Measurements from ENCODE around the gene ITGAL.
"Not testable (repeated sequence)": the region's sequence is repeated elsewhere in the genome, so short reads cannot be mapped to it uniquely, and the experiment has no call there.

ITGAL gene

DNA sequence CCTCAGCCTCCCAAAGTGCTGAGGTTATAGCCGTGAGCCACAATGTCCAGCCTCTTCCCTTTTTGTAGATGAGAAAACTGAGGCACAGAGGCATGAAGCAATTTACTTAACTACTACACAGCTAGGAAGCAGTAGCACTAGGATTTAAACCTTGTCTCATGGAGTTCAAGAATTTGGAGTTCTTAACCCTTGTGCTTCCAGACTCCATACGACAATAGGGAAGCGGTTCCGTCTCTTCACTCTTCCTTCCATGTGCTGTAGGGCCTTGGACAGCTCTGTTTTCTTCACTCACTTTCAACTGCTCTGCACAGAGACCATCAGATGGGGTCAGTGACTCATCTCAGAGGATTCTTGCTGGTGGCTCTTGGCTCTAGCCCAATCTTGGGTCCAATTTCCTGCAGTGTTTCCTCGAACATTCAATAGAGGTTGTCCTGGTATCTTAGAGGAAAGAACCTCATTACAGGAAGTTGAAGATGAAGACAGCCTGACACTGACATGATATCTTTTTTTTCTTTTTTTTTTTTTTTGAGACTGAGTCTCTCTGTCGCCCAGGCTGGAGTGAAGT is 19.3 kb downstream of the ITGAL start:
- DNase-seq (ENCODE audit: low read depth): peak; percentile 79

DNA sequence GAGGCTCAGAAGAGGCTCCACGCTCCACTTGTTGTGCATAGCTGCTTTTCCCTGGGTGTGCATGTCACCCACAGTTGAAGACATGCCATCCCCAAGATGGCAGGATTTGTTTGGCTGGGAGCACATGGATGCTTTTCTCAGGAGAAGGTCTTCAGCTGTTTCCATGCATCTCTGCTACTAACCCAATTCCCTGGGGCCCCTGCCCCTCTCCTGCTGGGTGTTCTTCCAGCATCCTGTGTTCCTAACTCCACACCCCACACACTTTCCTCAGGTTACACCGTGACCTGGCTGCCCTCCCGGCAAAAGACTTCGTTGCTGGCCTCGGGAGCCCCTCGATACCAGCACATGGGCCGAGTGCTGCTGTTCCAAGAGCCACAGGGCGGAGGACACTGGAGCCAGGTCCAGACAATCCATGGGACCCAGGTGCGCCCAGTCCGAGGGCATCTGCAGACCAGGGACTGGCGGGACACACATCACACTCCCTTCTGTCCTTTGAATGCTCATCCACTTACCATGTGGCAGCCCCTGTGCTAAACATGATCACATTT is 21.5 kb downstream of the ITGAL start:
- DNase-seq (ENCODE audit: low read depth): no peak

DNA sequence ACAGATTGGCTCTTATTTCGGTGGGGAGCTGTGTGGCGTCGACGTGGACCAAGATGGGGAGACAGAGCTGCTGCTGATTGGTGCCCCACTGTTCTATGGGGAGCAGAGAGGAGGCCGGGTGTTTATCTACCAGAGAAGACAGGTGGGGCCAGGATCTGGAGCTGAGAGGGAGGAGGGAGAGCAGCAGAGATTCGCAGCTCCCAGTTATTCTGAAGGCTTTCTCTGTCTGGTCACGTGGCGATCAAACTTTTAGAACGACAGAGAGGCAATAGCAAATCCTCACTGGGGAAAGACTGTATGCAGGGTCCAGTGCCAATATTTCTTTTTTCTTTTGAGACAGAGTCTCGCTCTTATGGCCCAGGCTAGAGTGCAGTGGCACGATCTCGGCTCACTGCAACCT is 22.2 kb downstream of the ITGAL start:
- DNase-seq (ENCODE audit: low read depth): no peak

DNA sequence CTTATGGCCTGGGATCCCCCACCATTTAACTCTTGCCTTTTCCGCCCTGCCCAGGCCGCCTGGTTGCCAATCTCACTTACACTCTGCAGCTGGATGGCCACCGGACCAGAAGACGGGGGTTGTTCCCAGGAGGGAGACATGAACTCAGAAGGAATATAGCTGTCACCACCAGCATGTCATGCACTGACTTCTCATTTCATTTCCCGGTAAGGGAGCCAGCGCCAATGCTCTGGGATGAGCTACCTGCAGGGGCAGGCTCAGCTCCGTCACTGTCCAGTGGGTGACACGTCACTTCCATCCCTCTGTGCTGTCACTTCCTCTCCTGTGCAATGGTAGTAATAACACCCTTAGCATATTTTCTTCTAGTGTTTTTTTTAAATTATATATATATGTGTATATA is 26.7 kb downstream of the ITGAL start:
- no peak for DNase-seq (ENCODE audit: low read depth)

DNA sequence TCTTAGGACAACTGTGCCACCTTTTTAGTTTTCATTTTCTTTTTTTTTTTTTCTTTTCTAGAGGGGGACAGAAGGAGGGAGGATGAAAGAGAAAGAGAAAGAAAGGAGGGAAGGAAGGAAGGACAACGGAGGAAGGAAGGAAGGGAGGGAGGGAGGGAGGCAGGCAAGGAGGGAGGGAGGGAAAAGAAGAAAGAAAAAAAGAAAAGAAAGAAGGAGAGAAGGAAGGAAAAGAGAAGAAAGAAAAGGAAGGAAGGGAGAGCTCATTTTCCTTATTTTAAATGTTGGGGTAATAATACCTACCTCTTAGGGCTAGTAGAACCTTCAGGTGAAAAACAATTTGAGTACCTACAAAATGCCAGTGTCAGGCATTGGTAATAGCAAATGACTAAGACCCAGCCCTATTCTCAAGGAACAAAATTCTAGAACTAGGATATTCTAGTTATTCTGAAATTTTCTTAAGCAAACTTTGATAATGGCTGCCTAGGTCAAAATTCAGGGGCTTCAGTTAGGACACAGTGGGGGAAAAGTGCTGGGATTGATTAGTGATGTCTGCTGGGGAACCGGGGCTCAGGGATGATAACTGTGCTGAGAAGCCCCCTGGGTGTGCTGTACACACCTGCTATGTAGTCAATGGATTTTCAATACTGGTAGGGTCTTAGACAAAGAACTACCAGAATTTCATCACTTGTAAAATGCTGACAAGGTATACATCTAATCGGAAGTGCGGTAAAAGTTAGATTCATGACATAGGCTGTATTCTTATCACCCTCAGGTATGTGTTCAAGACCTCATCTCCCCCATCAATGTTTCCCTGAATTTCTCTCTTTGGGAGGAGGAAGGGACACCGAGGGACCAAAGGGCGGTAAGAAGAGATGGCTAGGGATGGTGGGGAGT is 31.1 kb downstream of the ITGAL start:
- DNase-seq (ENCODE audit: low read depth): no peak

DNA sequence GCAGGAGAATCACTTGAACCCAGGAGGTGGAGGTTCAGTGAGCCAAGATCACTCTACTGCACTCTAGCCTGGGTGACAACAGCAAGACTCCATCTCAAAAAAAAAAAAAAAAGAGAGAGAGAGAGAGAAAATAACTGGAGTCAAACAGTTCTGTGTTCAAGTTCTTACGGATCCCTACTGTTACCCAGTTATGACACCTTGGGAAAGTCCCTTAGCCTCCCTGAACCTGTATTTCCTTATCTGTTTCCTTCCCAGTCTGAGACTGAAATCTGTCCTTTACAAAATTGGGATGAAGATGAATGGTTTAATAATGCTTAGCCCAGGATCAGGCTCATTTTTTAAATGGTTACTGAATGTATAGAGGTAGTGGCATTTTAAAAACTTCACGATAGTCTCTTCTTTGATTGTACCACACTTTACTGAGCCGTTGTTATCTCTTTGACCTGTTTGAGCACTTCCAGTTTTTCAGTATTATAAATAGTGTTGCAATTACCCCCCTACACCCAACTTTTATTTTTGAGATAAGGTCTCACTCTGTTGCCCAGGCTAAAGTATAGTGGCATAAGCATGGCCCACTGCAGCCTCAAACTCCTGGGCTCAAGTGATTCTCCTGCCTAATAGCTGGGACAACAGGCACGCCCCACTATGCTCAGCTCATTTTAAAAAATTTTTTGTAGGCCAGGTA is 36.7 kb downstream of the ITGAL start:
- no peak for DNase-seq (ENCODE audit: low read depth)

DNA sequence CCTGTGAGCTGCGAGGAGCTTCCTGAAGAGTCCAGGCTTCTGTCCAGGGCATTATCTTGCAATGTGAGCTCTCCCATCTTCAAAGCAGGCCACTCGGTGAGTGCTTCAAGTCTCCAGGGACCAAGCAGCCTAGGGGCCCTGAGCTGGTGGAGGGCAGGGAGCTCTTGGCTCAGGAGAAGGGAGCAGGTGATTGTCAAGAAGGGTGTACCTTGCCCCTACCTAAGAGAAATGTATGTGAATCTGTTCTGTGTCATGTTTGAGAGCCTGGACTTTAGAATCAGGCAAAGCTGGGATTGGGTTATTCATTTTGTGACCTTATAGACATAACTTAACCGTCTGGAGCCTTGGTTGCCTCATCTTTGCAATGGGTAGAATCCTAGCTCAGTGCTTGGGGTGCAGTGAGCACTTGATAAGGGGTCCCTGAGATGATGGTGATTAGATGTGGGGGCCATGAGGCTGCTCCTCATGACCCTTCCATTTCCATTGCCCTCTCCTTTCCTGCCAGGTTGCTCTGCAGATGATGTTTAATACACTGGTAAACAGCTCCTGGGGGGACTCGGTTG is 37.9 kb downstream of the ITGAL start:
- no peak for DNase-seq (ENCODE audit: low read depth)

DNA sequence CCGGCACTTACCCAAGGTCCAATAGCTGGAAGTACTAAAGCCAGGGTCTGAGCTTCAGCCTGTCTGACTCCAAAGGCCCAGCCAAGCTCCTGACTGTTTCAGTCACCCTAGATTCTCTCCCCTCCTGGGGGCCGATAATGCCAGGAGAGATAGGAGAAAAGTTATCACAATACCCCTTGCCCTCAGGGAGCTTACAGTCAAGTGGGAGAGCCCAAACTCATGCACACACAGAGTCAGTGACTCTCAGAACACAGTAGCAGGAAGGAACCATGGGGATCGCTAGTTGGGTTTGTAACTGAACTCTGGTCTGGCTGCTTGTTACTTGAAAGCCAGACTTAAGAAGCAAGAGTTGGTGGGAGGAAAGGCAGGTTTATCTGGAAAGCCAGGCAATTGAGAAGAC is 39.0 kb downstream of the ITGAL start:
- DNase-seq (ENCODE audit: low read depth): no peak

DNA sequence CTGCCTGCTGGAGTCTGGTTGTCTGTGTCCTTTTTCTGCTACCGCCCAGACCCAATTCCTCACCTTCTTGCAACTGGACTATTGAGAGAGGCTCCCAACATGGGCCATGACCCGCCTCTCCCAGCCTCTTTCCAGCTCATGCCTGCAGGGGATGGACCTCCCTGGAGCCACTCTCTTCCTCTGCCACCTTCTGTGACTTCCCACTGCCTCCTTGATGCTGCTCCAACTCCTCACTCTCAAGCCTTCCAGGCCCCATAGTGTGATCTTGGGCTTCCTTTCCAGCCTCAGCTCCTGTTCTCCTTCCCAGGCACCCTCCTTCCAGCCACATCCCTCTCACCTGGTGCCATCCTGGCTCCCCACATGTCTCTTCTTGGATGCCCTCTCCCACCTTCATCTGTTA is 42.7 kb downstream of the ITGAL start:
- no peak for DNase-seq (ENCODE audit: low read depth)

DNA sequence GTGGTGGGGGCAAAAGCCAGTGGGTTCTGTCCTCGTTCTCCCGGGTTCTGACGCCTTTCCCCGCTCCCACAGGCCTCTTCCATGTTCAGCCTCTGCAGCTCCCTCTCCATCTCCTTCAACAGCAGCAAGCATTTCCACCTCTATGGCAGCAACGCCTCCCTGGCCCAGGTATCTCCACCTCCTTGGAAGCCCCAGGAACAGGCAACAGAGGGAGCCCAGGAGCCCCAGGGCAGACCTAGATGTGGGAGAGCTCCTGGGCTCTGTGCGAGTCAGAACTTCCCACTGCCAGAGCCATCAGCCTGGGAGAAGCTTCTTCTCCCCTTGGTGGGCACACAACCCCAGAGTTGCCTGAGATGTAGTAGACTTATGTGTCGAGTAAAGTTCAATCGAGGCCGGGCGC is 46.0 kb downstream of the ITGAL start:
- DNase-seq (ENCODE audit: low read depth): no peak

DNA sequence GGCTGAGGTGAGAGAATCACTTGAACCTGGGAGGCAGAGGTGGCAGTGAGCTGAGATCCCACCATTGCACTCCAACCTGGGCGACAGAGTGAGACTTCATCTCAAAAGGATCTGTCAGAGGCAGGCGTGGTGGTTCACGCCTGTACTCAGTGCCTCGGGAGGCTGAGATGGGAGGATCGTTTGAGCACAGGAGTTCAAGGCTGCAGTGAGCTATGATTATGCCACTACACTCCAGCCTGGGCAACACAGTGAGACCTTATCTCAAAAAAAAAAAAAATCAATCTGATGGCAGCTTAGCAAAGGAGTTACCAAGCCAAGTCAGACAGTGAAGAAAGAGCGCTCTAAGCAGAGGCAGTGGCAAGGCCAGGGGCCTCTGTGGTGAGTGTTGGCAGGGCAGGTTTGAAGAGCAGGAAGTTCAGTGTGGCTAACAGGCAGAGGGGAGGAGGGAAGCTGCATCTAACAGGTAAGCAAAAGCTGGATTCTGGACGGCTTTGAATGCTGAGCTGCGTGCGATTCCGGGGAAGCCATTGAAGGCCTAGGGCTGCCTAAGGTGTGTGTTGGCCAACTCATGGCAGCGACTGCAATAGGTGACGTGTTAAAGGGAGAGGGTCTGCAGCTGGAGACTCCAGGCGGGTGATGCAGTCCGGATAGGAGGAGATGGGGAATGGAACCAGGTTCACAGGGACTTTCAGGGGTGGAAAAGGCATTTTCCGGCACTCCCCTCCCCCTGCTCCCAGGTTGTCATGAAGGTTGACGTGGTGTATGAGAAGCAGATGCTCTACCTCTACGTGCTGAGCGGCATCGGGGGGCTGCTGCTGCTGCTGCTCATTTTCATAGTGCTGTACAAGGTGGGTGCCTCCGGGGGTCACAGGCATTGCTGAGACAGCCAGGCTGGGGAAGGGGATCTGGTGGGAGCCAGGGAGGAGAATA is 46.8 kb downstream of the ITGAL start:
- DNase-seq (ENCODE audit: low read depth): no peak

DNA sequence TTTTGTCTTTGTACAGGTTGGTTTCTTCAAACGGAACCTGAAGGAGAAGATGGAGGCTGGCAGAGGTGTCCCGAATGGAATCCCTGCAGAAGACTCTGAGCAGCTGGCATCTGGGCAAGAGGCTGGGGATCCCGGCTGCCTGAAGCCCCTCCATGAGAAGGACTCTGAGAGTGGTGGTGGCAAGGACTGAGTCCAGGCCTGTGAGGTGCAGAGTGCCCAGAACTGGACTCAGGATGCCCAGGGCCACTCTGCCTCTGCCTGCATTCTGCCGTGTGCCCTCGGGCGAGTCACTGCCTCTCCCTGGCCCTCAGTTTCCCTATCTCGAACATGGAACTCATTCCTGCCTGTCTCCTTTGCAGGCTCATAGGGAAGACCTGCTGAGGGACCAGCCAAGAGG is 48.9 kb downstream of the ITGAL start:
- DNase-seq (ENCODE audit: low read depth): no peak

DNA sequence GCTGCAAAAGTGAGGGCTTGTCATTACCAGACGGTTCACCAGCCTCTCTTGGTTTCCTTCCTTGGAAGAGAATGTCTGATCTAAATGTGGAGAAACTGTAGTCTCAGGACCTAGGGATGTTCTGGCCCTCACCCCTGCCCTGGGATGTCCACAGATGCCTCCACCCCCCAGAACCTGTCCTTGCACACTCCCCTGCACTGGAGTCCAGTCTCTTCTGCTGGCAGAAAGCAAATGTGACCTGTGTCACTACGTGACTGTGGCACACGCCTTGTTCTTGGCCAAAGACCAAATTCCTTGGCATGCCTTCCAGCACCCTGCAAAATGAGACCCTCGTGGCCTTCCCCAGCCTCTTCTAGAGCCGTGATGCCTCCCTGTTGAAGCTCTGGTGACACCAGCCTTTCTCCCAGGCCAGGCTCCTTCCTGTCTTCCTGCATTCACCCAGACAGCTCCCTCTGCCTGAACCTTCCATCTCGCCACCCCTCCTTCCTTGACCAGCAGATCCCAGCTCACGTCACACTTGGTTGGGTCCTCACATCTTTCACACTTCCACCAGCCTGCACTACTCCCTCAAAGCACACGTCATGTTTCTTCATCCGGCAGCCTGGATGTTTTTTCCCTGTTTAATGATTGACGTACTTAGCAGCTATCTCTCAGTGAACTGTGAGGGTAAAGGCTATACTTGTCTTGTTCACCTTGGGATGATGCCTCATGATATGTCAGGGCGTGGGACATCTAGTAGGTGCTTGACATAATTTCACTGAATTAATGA is 49.5 kb downstream of the ITGAL start:
- DNase-seq (ENCODE audit: low read depth): no peak

DNA sequence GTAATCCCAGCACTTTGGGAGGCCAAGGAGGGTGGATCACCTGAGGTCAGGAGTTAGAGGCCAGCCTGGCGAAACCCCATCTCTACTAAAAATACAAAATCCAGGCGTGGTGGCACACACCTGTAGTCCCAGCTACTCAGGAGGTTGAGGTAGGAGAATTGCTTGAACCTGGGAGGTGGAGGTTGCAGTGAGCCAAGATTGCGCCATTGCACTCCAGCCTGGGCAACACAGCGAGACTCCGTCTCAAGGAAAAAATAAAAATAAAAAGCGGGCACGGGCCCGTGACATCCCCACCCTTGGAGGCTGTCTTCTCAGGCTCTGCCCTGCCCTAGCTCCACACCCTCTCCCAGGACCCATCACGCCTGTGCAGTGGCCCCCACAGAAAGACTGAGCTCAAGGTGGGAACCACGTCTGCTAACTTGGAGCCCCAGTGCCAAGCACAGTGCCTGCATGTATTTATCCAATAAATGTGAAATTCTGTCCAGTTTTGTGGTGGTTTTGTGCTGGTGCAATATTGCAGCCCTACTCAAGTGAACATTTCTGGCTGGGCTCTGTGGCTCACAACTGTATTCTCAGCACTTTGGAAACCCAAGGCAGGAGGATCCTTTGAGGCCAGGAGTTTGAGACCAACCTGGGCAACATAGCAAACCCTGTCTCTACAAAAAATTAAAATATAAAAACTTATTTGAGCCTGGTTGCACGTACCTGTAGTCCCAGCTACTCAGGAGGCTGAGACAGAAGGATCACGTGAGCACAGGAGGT is 50.3 kb downstream of the ITGAL start:
- not testable (repeated sequence) for DNase-seq (ENCODE audit: low read depth)

DNA sequence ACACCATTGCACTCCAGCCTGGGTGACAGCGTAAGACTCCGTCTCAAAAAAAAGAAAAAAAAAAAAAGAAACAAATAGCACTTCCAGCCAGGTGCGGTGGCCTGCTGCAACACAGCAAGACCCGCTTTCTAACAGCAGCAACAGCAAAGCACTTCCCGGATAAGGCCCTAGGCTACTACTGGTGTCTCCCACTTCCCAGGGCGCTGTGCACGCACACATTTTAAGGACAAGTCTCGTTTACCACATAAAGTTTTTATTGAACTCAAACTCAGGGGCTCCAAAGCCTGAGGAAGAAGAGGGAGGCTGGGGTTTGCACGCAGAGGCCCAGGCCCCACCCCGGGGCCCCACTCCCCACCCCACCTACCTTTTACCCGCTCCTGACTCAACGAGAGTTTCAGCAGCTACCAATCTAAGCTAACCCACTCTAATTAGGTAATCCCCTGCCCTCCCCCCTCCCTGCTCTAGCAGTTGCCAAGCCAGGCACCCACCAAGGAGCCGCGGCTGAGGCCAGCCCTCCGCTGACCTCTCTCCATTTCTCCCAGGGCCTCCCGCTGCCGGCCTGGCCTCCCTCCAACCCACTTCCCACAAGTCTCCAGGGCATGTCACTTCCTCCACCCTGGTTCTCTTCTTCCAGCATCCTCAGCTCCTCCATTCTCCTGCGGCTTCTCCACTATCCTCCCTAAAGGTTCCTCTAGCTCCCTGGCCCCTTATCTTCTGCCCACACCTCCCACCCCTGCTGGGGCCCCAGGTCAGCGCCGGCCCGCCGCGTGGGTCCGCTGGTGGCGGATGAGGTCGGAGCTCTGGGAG is 51.4 kb downstream of the ITGAL start:
- no peak for DNase-seq (ENCODE audit: low read depth)

DNA sequence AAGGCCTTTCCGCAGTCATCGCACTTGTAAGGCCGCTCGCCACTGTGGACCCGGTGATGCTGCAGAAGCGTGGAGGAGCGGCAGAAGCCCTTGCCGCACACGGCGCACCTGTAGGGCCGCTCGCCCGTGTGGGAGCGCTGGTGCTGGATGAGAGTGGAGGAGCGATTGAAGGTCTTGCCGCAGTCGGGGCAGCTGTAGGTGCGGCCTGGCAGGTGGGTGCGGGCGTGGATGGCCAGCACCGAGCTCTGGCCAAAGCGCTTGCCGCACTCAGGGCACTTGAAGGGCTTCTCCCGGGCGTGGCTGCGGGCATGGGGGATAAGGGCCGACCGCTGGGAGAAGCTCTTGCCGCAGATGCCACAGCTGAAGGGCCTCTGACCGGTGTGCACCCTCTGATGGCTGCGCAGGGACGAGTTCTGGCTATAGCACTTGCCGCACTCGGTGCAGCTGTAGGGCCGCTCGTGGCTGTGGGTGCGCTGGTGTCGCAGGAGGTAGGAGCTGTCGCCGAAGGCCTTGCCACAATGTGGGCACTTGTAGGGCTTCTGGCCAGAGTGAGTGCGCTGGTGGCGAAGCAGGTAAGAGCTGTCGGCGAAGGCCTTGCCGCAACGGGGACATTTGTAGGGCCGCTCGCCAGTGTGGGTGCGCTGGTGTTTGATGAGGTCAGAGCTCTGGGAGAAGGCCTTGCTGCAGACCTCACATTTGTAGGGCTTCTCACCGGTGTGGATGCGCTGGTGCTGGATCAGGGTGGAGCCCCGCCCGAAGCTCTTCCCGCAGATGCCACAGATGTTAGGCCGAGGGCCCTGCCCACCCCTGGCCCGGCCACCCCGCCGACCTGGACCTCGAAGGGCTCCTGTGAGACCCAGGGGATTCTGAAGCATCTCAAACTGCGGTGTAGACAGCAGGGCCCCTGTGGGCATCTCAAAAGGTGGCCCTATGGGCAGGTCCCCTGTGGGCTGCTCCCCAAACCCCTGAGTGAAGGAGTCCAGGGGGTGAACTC is 52.3 kb downstream of the ITGAL start:
- DNase-seq (ENCODE audit: low read depth): no peak

DNA sequence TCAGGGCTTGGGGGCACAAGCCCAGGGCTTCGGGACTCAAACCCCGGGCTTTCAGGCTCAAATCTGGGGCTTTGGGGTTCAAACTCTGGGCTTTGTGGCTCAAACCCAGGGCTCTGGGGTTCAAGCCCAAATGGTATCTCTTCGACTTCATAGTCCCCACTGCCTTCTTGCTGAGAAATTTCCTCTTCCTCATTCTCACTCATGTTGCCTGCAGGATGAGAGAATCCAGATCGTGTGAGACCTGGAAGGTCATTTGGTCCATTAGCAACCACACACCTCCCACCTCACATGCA is 53.2 kb downstream of the ITGAL start:
- no peak for DNase-seq (ENCODE audit: low read depth)

All from GM04504 (cell line).